ENCODE measurements around the gene TCL1A.

The TCL1A gene

GRCh38 chr14:95695051-95695450 lies 18.9 kb downstream of the TCL1A start:
- no peak for TF ChIP-seq ZBTB7A (IDR thresholded peaks at IDR 0.05; ENCODE audit: low read depth)
- no peak for TF ChIP-seq CREB1 (IDR thresholded peaks at IDR 0.05; ENCODE audit: low read depth)
- no peak for TF ChIP-seq NFIC (IDR thresholded peaks at IDR 0.05)
- no peak for TF ChIP-seq REST (IDR thresholded peaks at IDR 0.05; ENCODE audit: low read depth)
- TF ChIP-seq, protein P1, sequence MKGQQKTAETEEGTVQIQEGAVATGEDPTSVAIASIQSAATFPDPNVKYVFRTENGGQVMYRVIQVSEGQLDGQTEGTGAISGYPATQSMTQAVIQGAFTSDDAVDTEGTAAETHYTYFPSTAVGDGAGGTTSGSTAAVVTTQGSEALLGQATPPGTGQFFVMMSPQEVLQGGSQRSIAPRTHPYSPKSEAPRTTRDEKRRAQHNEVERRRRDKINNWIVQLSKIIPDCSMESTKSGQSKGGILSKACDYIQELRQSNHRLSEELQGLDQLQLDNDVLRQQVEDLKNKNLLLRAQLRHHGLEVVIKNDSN (IDR thresholded peaks at IDR 0.05), result no peak
- TF ChIP-seq MAX (IDR thresholded peaks at IDR 0.05), result no peak
- TF ChIP-seq TCF12 (IDR thresholded peaks at IDR 0.05; ENCODE audit: low read depth), result no peak
- TF ChIP-seq YY1 (IDR thresholded peaks at IDR 0.05; ENCODE audit: low read depth), result no peak
- no peak for TF ChIP-seq CEBPB (IDR thresholded peaks at IDR 0.05)
- no peak for TF ChIP-seq FOXM1 (IDR thresholded peaks at IDR 0.05; ENCODE audit: borderline replicate concordance, low read depth)
- no peak for TF ChIP-seq TAF1 (IDR thresholded peaks at IDR 0.05; ENCODE audit: low read depth)
- TF ChIP-seq RAD21 (IDR thresholded peaks at IDR 0.05; ENCODE audit: low read depth), result no peak
- TF ChIP-seq TEAD4 (IDR thresholded peaks at IDR 0.05), result no peak
- no peak for TF ChIP-seq EP300 (IDR thresholded peaks at IDR 0.05; ENCODE audit: borderline replicate concordance)
- TF ChIP-seq EGR1 (IDR thresholded peaks at IDR 0.05), result no peak

GRCh38 chr14:95692109-95692508 lies 21.8 kb downstream of the TCL1A start:
- TF ChIP-seq RAD21 (IDR thresholded peaks at IDR 0.05; ENCODE audit: low read depth) (no peak), TEAD4 (IDR thresholded peaks at IDR 0.05) (no peak), EGR1 (IDR thresholded peaks at IDR 0.05) (no peak)

DNA sequence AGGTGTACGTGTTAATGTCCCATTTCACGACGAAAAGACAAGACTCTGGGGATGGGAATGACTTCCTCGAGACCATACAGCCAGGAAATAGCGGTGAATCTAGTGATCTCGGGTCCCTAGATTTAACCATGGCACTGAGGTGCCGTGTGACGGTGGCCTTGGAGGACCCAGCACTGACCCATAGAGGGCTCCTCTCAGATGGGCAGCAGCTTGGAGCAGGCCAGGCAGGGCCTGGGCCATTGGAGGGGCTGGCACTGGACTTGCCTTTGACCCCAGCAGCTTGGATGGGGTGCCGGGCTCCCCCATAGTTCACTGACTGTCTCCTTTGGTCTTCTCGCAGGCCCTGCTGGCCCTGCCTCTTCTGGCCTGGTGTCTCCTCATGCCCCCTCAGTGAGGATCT lies 22.3 kb downstream of the TCL1A start:
- TF ChIP-seq CEBPB (IDR thresholded peaks at IDR 0.05) (no peak), TCF12 (IDR thresholded peaks at IDR 0.05; ENCODE audit: low read depth) (no peak), EGR1 (IDR thresholded peaks at IDR 0.05) (no peak), CREB1 (IDR thresholded peaks at IDR 0.05; ENCODE audit: low read depth) (no peak), REST (IDR thresholded peaks at IDR 0.05; ENCODE audit: low read depth) (no peak), RAD21 (IDR thresholded peaks at IDR 0.05; ENCODE audit: low read depth) (no peak), TEAD4 (IDR thresholded peaks at IDR 0.05) (no peak), MAX (IDR thresholded peaks at IDR 0.05) (no peak), TAF1 (IDR thresholded peaks at IDR 0.05; ENCODE audit: low read depth) (no peak), ZBTB7A (IDR thresholded peaks at IDR 0.05; ENCODE audit: low read depth) (no peak), YY1 (IDR thresholded peaks at IDR 0.05; ENCODE audit: low read depth) (no peak)
- TF ChIP-seq, protein P1 (IDR thresholded peaks at IDR 0.05), result no peak

DNA sequence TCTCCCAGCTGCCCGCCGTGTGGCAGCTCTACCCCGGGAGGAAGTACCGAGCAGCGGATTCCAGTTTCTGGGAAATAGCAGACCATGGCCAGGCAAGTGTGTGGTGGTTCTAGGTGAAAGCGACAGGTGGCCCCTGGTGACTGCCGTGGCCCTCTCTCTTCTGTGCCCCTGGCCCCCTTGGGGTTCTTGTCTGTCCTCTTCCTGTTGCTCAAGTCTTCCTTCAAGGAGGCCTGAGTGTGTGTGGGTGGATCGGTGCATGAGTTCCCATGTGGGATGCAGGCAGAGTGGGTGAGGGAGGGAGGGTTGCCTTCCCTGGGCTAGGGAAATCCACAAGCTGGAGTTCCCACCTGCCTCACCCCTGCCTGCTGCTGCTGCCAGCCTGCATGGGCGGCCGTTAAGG lies 23.1 kb downstream of the TCL1A start:
- TF ChIP-seq EGR1 (IDR thresholded peaks at IDR 0.05), result no peak
- no peak for TF ChIP-seq CREB1 (IDR thresholded peaks at IDR 0.05; ENCODE audit: low read depth)
- TF ChIP-seq RAD21 (IDR thresholded peaks at IDR 0.05; ENCODE audit: low read depth), result no peak
- TF ChIP-seq, protein P1 (IDR thresholded peaks at IDR 0.05), result no peak
- TF ChIP-seq REST (IDR thresholded peaks at IDR 0.05; ENCODE audit: low read depth), result no peak
- no peak for TF ChIP-seq MAX (IDR thresholded peaks at IDR 0.05)
- TF ChIP-seq FOXM1 (IDR thresholded peaks at IDR 0.05; ENCODE audit: borderline replicate concordance, low read depth), result no peak
- no peak for TF ChIP-seq ZBTB7A (IDR thresholded peaks at IDR 0.05; ENCODE audit: low read depth)
- TF ChIP-seq TAF1 (IDR thresholded peaks at IDR 0.05; ENCODE audit: low read depth), result no peak
- TF ChIP-seq CEBPB (IDR thresholded peaks at IDR 0.05), result no peak
- no peak for TF ChIP-seq NFIC (IDR thresholded peaks at IDR 0.05)
- no peak for TF ChIP-seq EP300 (IDR thresholded peaks at IDR 0.05; ENCODE audit: borderline replicate concordance)
- no peak for TF ChIP-seq TEAD4 (IDR thresholded peaks at IDR 0.05)
- TF ChIP-seq TCF12 (IDR thresholded peaks at IDR 0.05; ENCODE audit: low read depth), result no peak
